ENCODE results near the gene SBNO2.

The SBNO2 gene

GRCh38 chr19:1164684-1165531 lies 9.2 kb downstream of the SBNO2 start:
- H3K4me3 ChIP-seq (ENCODE audit: low read depth, low read length) = no peak overlapping the region
- TF ChIP-seq CTCF (IDR thresholded peaks at IDR 0.05; ENCODE audit: borderline replicate concordance, insufficient read depth, low read depth, low read length) = no peak

GRCh38 chr19:1163934-1164683 lies 10.0 kb downstream of the SBNO2 start:
- no peak for TF ChIP-seq CTCF (IDR thresholded peaks at IDR 0.05; ENCODE audit: borderline replicate concordance, insufficient read depth, low read depth, low read length)
- no peak overlapping the region for H3K4me3 ChIP-seq (ENCODE audit: low read depth, low read length)

GRCh38 chr19:1163283-1163933 lies 10.7 kb downstream of the SBNO2 start:
- no peak for TF ChIP-seq CTCF (IDR thresholded peaks at IDR 0.05; ENCODE audit: borderline replicate concordance, insufficient read depth, low read depth, low read length)
- no peak overlapping the region for H3K4me3 ChIP-seq (ENCODE audit: low read depth, low read length)

- no peak for TF ChIP-seq CTCF (IDR thresholded peaks at IDR 0.05; ENCODE audit: borderline replicate concordance, insufficient read depth, low read depth, low read length)
- no peak overlapping the region for H3K4me3 ChIP-seq (ENCODE audit: low read depth, low read length)
These were observed 11.4 kb downstream of the SBNO2 start for GRCh38 chr19:1162404-1163282.

GRCh38 chr19:1161716-1162115 lies 12.4 kb downstream of the SBNO2 start:
- no peak overlapping the region for H3K4me3 ChIP-seq (ENCODE audit: low read depth, low read length)
- no peak for TF ChIP-seq CTCF (IDR thresholded peaks at IDR 0.05; ENCODE audit: borderline replicate concordance, insufficient read depth, low read depth, low read length)

- no peak for TF ChIP-seq CTCF (IDR thresholded peaks at IDR 0.05; ENCODE audit: borderline replicate concordance, insufficient read depth, low read depth, low read length)
- H3K4me3 ChIP-seq (ENCODE audit: low read depth, low read length) = no peak overlapping the region
These were observed 14.0 kb downstream of the SBNO2 start for GRCh38 chr19:1159864-1160595.
